Central memory CD4-positive, alpha-beta T cell (primary cell): ENCODE measurements around the gene PARD3.

ENCODE experiments used
- DNase-seq: peaks from one replicate; pipeline ENCODE4 v3.0.0; 2022

PARD3 gene

DNA sequence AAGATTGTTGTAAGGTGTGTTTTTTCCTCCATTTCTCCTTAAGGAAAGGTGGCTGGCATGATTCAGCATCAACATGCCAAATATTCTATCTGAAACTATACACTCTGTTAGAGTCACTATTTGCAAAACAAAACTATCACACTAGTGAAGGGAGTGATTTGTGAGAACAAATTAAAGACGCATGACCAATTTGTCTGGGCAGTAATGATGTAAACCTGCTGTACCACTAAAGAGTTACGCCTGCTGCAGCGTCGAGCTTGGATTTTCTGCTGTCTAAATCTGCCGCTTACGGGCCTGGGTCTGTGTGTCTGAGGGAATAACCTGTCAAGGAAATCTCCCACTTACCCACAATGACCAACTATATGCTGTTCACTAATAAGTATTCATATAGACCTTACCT lies 648.3 kb downstream of the PARD3 start:
- no peak for DNase-seq

DNA sequence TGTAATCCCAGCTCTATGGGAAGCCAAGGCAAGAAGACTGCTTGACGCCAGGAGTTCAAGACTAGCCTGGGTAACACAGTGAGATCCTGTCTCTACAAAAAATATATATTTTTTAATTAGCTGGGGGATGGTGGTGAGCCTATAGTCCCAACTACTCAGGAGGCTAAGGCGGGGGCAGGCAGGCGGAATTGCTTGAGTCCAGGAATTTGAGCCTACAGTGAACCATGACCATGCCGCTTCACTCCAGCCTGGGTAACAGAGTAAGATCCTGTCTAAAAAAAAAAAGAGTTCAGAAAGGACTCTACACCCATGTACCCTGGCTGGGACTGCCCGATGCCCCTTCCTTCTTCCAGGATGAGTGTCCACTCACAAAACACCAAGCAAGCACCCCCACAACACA lies 648.7 kb downstream of the PARD3 start:
- no peak for DNase-seq

GRCh38 chr10:34164029-34164428 lies 651.1 kb downstream of the PARD3 start:
- no peak for DNase-seq

DNA sequence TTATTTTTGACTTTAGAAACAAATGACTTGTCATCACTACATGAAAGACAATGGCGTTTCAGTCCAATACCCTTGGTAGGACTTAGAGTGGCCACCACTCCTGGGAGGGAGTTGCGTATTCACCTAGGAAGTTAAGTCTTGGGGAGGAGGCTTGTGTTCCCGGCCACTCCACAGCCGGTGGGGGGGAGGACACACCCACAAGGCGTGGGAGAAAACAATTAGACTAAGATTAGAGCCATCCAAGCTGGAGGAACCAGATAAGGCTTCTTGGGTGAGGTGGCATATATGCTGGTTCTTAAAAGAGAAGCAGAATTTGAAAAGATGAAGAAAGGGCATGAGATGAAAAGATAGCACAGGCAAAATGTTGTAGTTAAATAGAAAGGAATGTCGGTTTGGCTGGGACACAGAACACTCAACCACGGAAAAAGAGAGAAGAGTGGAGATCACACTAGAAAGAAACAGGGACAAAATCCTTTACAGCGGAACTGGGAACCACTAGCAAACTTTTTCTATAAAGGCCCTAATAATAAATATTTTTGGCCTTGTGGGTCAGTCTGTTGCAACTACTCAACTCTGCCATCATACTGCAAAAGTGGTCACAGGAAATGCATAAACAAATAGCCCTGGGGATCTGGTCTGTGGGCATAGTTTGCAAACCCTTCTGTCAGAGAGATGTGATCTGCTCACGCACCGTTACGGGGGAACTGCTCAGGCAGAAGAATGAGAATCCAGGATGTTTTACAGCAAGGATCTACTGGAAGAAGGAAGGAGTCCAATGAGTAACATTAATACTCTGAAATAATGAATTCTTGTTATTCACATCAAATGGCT lies 651.8 kb downstream of the PARD3 start:
- DNase-seq, result no peak

GRCh38 chr10:34161777-34162370 lies 653.2 kb downstream of the PARD3 start:
- no peak for DNase-seq

GRCh38 chr10:34160595-34160994 lies 654.5 kb downstream of the PARD3 start:
- DNase-seq, result no peak

DNA sequence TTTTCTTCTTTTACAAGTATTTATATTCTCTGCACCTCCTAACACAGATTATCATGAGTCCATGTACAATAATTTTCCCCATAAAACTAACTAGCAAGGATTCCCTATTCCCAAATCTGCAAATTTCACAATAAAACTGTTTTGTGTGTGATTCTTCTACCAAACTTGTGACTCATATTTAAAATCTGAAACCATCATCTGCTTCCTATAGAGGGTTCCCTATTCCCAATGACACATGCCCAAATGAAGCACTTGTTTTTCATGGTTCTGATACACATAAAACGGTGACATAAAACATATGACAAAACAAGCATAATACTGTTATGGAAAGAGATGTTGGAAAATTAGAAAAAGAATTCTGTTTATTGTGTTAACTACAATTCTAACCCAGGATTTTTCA lies 657.6 kb downstream of the PARD3 start:
- DNase-seq, result no peak

DNA sequence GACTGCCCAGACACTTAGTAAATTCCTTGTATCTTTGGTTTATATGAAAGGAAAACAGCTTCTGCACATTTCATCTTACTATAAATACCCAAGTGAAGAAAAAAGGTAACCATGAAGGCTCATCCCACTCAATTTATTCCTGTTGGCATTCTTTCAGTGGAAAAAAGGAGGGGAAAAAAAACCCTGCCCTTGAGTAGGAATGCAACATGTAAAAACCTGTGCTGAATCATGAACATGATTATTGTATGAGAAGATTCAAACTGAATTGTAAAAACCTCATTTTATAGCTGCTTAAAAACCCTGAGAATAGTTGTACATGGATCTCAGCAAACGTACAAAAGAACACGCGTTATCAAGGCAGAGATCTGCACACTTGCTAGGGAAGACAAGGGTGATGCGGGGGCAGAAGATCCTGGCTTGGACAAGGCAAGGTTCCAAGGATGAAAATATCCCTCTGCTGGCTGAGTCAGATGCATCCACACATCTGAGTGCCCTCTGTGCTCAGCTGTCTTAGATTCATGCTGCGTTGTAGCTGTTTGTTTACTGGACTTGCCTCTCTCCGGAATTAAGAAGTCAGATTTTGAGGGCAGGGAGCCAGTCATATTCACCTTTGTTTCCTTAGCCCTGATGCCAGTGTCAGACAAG lies 658.2 kb downstream of the PARD3 start:
- DNase-seq, result no peak

- no peak for DNase-seq
These were observed 659.3 kb downstream of the PARD3 start for GRCh38 chr10:34155812-34156211.

- no peak for DNase-seq
These were observed 660.7 kb downstream of the PARD3 start for GRCh38 chr10:34154383-34154900.

- no peak for DNase-seq
These were observed 661.3 kb downstream of the PARD3 start for GRCh38 chr10:34153663-34154382.

GRCh38 chr10:34152434-34152833 lies 662.7 kb downstream of the PARD3 start:
- no peak for DNase-seq

DNA sequence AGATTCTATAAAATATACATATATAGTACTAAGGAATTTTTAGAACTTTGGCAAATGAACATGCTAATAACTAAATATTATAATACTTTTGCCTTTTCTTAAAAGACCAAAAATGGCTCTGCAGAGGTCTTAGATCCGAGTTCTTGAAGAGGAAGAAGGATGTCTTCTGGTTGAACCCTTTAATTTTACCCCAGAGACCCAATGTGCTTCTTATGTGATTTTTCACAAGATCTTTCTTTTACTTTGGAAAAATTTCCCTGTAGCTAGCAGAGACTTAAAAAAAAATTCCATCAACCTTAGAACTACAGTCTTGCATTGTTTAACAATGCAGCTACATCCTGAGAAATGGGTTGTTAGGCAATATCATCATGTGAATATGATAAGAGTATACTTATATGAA lies 663.2 kb downstream of the PARD3 start:
- DNase-seq, result no peak

- DNase-seq, result no peak
These were observed 663.6 kb downstream of the PARD3 start for GRCh38 chr10:34151481-34151880.

DNA sequence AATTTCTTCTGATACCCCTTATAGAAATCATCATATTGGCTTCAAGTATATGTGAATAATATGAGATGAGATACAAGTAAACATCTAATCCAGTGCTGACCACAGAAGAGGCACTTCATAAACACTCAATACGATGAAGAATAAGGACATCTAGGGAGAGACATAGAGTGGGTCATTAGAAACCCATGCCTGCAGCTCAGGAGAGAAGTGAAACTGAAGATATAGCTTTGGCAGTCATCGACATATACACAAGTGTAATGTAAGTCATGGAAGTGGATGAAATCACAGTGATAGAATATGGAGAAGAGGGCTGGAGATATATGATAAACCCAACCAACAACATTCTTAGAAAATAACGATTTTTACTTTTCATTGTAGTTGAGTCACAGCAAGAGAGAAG lies 665.0 kb downstream of the PARD3 start:
- DNase-seq, result no peak

- no peak for DNase-seq
These were observed 666.8 kb downstream of the PARD3 start for GRCh38 chr10:34148305-34148657.

DNA sequence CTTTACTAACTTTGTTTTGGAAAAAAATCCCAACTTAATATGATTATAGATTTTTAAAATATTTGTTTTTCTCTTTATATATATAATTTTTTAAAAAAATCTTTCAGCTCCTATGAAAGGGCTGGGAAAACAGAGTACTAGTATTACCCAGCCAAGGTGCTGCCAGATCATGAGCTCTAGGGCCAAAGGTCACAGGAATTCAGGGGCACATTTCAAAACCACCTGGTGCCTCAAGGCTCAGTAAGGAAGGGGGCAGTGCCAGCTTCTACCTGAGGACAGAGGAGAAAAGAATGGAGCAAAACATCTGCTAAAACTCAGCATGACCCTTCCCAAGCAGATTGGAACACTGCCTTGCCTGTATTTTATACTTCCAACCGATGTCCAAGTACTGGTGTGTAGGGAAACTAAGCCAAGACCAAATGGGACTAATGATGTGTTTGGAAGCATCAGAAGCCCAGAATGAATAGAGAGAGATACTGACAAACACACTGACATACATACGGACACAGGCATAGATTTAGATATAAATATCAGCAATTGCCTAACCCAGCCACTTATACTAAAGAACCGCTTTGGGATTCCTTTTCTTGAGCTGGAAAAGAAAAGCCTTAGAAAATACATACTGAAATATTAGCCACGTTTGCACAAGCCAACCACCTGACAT lies 667.3 kb downstream of the PARD3 start:
- no peak for DNase-seq

DNA sequence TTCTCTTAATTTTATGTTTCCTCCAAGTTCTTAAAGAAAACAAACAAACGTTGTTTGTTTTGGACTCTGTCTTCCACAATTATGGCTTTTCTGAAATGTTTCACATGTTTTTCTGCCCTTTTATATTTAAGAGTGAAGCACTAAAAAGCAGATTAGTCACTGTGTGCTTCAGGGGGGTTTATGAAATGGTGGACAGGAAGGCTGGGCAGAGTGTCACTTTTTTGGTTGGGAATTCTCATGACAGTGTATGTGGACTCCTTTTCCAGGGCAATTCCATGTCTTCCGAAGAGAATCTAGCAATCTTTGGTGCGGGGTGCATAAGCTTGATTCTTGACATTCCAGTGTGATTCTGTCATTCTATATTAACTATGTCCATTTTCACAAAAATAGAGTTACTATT lies 669.4 kb downstream of the PARD3 start:
- DNase-seq, result no peak

DNA sequence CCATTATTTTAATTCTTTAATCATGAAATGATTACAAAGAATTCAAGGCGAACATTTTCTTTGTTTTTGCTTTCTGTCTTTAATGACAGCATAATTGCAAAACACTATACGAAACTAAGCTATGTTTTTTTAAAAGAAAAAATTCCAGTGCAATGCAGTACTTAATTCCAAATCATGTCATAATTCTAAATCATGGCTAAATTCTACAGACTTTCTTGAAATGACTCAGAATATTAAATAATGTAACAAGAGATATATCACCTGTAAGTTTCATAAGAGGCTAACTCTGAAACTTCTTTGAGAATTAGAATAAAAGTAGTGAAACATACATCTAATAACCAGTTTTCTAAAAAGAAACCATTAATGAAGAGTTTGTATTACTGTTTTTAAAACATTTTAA lies 671.6 kb downstream of the PARD3 start:
- DNase-seq, result no peak

- no peak for DNase-seq
These were observed 673.9 kb downstream of the PARD3 start for GRCh38 chr10:34141032-34141680.

DNA sequence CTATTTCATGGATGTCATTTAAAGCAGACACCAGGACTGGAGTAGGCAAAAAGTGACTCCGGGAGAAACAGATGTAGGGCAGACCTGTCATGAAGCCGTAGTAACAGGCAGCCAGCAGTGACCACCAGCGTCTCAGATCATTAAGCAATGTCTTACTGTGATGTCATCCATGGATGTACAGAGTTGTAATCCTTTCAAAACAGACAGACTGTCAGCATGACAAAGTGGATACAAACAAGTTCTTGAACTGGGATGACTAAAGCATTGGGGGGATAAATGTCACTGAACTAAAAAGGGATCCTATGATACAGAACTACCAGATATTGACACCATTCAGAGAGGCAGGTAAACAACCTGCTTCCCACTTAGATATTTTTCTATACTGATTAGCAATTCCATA lies 675.5 kb downstream of the PARD3 start:
- DNase-seq, result no peak

DNA sequence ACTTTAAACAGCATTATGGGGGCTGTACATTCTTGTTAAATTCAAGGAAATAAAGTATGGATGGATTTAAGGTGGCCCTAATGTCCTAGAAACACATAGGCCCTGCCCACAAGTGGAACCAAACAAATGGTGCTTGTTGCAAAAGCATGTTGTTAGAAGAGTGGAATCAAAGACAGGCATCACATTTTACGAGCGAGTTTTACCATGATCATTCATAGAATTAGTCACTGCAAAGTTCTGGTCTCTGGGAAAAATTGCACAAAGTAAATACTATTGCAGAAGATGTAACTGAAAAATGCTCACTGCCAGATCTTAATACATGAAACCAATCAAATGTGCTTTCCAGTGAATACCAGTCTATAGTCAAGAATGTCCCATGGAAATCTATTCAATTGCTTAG lies 677.1 kb downstream of the PARD3 start:
- no peak for DNase-seq
